Adrenal gland (tissue), 12 donors: ENCODE data around the gene TBC1D8B. TPM values are rescaled to one million over a fixed set of nuclear protein-coding genes. Genes with fewer than 3 reads are reported as not detected.

Source experiments
- DNase-seq, 7 donors: peaks; one replicate each; pipeline ENCODE4 v3.0.0-alpha.2; 2019 to 2020
- H3K27ac ChIP-seq, 5 donors: fragments of 200-600 bp; sonication (generic) in 4 of 5; 1 replicate in 3 of 5; 2 replicates in 2 of 5; pipeline versions ENCODE4 v1.5.1 to v1.8.0; 2016 to 2020; ENCODE audit warnings: mild to moderate bottlenecking in 1 of 5
- H3K27me3 ChIP-seq: fragments of 200-600 bp; 2 replicates; pipeline ENCODE4 v1.8.0; 2021
- H3K36me3 ChIP-seq, 2 donors: fragments of 200-600 bp; replicated peaks in 1 of 2; 1 replicate in 1 of 2; 2 replicates in 1 of 2; pipeline versions ENCODE4 v1.5.1 to v1.8.0; 2018 to 2022
- H3K4me1 ChIP-seq, 2 donors: fragments of 200-600 bp; replicated peaks in 1 of 2; 1 replicate in 1 of 2; 2 replicates in 1 of 2; pipeline versions ENCODE4 v1.5.1 to v1.8.0; 2018 to 2021
- H3K4me3 ChIP-seq, 4 donors: fragments of 200-600 bp; sonication (generic) in 3 of 4; one replicate each; pipeline ENCODE4 v1.5.1; 2016 to 2018
- H3K9me3 ChIP-seq, 3 donors: fragments of 200-600 bp; sonication (generic) in 1 of 3; replicated peaks in 1 of 3; 1 replicate in 2 of 3; 2 replicates in 1 of 3; pipeline versions ENCODE4 v1.5.1 to v1.8.0; 2016 to 2021
- CTCF ChIP-seq, 6 experiments: fragments of 450-650 bp in 4 of 6; fragments of 200-600 bp in 2 of 6; sonication (generic) in 1 of 6; IDR thresholded peaks; 1 replicate in 5 of 6; 2 replicates in 1 of 6; pipeline versions ENCODE4 v1.5.1 to v1.8.0; 2016 to 2021; ENCODE audit warnings: antibody characterized with exemption in 6 of 6, mild to moderate bottlenecking in 2 of 6, moderate library complexity in 1 of 6
- POLR2A ChIP-seq, 2 donors: fragments of 450-650 bp; IDR thresholded peaks; one replicate each; pipeline ENCODE4 v1.6.1; 2017; ENCODE audit warnings: antibody characterized with exemption in 2 of 2, mild to moderate bottlenecking in 2 of 2, moderate library complexity in 1 of 2
- WGBS, 4 donors: extraction: QIAGEN DNeasy Blood & Tissue Kit in 2 of 4; methylation state at CpG; one replicate each; pipeline versions ENCODE4 v1.1.5 to v1.1.7; 2013 to 2017; 5-methylcytosine and 5-hydroxymethylcytosine counted together
- intact Hi-C, 2 donors: fragments of 100-400 bp; cut with DNase I; formaldehyde crosslinking; loops; one replicate each; pipeline versions ENCODE4 v1.14.1 to v1.15.0; 2022 to 2023
- polyA plus RNA-seq, 3 donors: library from polyadenylated mRNA; stranded (reverse); fragments of 200-250 nt in 2 of 3; fragments of 350-450 nt in 1 of 3; fragmentation: Illumina TruSeq in 1 of 3; extraction: RNeasy Lipid Tissue Mini Kit (QIAGEN cat#74804) in 1 of 3; gene quantifications; one replicate each; pipeline ENCODE4 v1.2.3, GENCODE V29; 2013 to 2014
- total RNA-seq, 9 donors: library from RNA; depleted of rRNA in 4 of 9; stranded (reverse); fragments of >200 nt in 4 of 9; fragments of 120-200 nt in 1 of 9; fragmentation: NEBNext Ultra II Directional in 1 of 9; extraction: Animal tissue kit (Norgen Biotek cat#: 25700) in 1 of 9; gene quantifications; one replicate each; pipeline versions ENCODE4 v1.1.0 to v1.2.4, GENCODE V29; 2013 to 2023
- donor health status: healthy with polysubstance abuse.
- donor health status: Bipolar disorder and iron deficiency.
- donor health status: DM: yes; HTN: yes; CAD: no.
- donor health status: DM: no; HTN: no; CAD: no.
- donor health status: DM: no; HTN: no; CAD: no.
- donor health status: DM: yes; HTN: yes; CAD: no.

The TBC1D8B gene
- total and polyA plus RNA-seq, 12 donors: 12.0 to 61.8 (median 25.1) TPM

GRCh38 chrX:106901781-106902219, 99.3 kb downstream of the TBC1D8B start:
- no peak overlapping the region for H3K4me3 ChIP-seq
- WGBS, 4 donors: 65 to 100% (median 79%) methylated on average over 1 to 4 of the region's 4 CpGs
- intact Hi-C loops: no loop called here

GRCh38 chrX:106902684-106903083, 100.2 kb downstream of the TBC1D8B start:
- H3K4me3 ChIP-seq: no peak overlapping the region
- H3K27me3 ChIP-seq: no peaks in the 10 kb centered on the region
- TF ChIP-seq CTCF (IDR thresholded peaks at IDR 0.05): no peak
- no peak for TF ChIP-seq POLR2A (IDR thresholded peaks at IDR 0.05)
- no peaks in the 10 kb centered on the region for H3K9me3 ChIP-seq
- peaks cover 0 to 3% of the 10 kb centered on the region in 2 donors for H3K4me1 ChIP-seq
- H3K27ac ChIP-seq: no peak overlapping the region
- 73 to 94% (median 81%) methylated on average over 2 of the region's 2 CpGs; no CpG with 5 or more reads in 1 of the 4 donors for WGBS, 4 donors
- intact Hi-C loops: no loop called here
- no peaks in the 10 kb centered on the region for H3K36me3 ChIP-seq
- DNase-seq: no peak

More at GRCh38 chrX:106901781-106902219, 99.3 kb downstream of the TBC1D8B start:
- Histone ChIP-seq H3K27me3 (no peaks in the 10 kb centered on the region), H3K4me1 (peaks cover 0 to 3% of the 10 kb centered on the region in 2 donors), H3K9me3 (no peaks in the 10 kb centered on the region), H3K36me3 (no peaks in the 10 kb centered on the region), H3K27ac (no peak overlapping the region)
- no peak for TF ChIP-seq POLR2A (IDR thresholded peaks at IDR 0.05)
- no peak for TF ChIP-seq CTCF (IDR thresholded peaks at IDR 0.05)
- DNase-seq: no peak

- no peak for TF ChIP-seq POLR2A (IDR thresholded peaks at IDR 0.05)
- TF ChIP-seq CTCF (IDR thresholded peaks at IDR 0.05): no peak
- Histone ChIP-seq H3K9me3 (no peaks in the 10 kb centered on the region), H3K4me1 (peaks cover 0 to 3% of the 10 kb centered on the region in 2 donors), H3K27me3 (no peaks in the 10 kb centered on the region), H3K36me3 (no peaks in the 10 kb centered on the region), H3K4me3 (no peak within 1 kb of the TSS), H3K27ac (no peak within 1 kb of the TSS)
- 67 to 94% (median 86%) methylated on average over 1 of the region's 1 CpG for WGBS, 4 donors
- DNase-seq: no peak
- intact Hi-C loops: no loop called here
These were observed 100.9 kb downstream of the TBC1D8B start, which contains the start of gene RIPPLY1 for GRCh38 chrX:106903291-106903824. Gene RIPPLY1 (minus strand): TSS chrX:106903341. CDS start chrX:106903287, 54 bp downstream.

GRCh38 chrX:106903856-106904528, 101.5 kb downstream of the TBC1D8B start:
- Histone ChIP-seq H3K27ac (no peak overlapping the region), H3K27me3 (peaks cover under 1% of the 10 kb centered on the region), H3K9me3 (no peaks in the 10 kb centered on the region), H3K4me1 (peaks cover 0 to 1% of the 10 kb centered on the region in 2 donors), H3K4me3 (no peak overlapping the region), H3K36me3 (no peaks in the 10 kb centered on the region)
- intact Hi-C loops: no loop called here
- 58 to 73% (median 67%) methylated on average over 1 to 5 of the region's 5 CpGs for WGBS, 4 donors
- no peak for TF ChIP-seq CTCF (IDR thresholded peaks at IDR 0.05)
- no peak for TF ChIP-seq POLR2A (IDR thresholded peaks at IDR 0.05)
- peak in 1 of 7 donors; percentile 20 for DNase-seq
